Brain microvascular endothelial cell (primary cell): ENCODE data around the gene IRX2.
A peak's percentile ranks its signal among the peaks of the same experiment; 100 is the strongest.

ENCODE experiments used
- DNase-seq: peaks from one replicate; pipeline ENCODE4 v3.0.0-alpha.2; 2020
- H3K27ac ChIP-seq: fragments of 250-450 bp; sonication (Bioruptor Pico); 2 replicates; pipeline ENCODE4 v1.5.1; 2020; ENCODE audit warnings: mild to moderate bottlenecking, moderate library complexity
- H3K27me3 ChIP-seq: fragments of 250-450 bp; sonication (Bioruptor Pico); replicated peaks from 2 replicates; pipeline ENCODE4 v1.5.1; 2020; ENCODE audit warnings: mild to moderate bottlenecking
- H3K36me3 ChIP-seq: fragments of 250-450 bp; sonication (Bioruptor Pico); replicated peaks from 2 replicates; pipeline ENCODE4 v1.5.1; 2020; ENCODE audit warnings: mild to moderate bottlenecking
- H3K4me3 ChIP-seq: 2 replicates; pipeline ENCODE4 v1.5.1; 2011; ENCODE audit warnings: low read depth, mild to moderate bottlenecking, control low read depth, low read length, moderate library complexity
- in situ Hi-C: cut with HindIII; loops from 2 replicates; pipeline ENCODE4 v1.10.0; 2017; ENCODE audit warnings: low sequenced_read_pairs, low pct_ligation_motif_present
- TF ChIP-seq, protein P1 (sequence below): IDR thresholded peaks from 2 replicates; pipeline ENCODE4 v1.5.1; 2011; ENCODE audit warnings: low read depth, mild to moderate bottlenecking, moderate library complexity, low read length, control low read depth, inconsistent platforms; ENCODE audit errors: missing control alignments

IRX2 gene

DNA sequence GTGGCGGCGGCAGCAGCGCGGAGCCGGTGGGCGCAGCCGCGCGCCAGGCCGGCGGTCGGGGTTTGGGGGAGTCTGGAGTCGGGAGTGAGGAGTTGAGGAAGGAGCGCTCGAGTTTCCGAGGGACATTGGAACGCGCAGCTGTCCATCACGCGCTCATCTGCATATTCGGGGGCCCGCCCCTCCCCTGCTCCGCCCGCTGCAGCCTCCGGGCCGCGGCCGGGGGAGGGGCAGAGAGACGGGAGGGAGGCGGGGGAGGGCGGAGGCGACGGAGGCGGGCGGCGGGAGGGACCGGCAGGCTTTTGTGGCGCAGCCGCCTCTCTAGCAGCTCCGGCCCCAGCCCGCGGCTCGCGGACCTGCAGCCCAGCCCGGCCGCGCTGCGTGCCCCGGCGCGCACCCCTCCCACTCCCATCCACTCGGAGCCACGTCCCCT is at the start of gene IRX2:
IRX2 (minus strand) TSS at position 86 of the 430 bp plus-strand sequence. CDS start 264 bp downstream, outside the sequence.
- Histone ChIP-seq H3K4me3 (peak within 1 kb of the TSS; percentile 34), H3K36me3 (no peaks in the 10 kb centered on the region), H3K27ac (no peak within 1 kb of the TSS), H3K27me3 (peaks cover 65% of the 10 kb centered on the region)
- TF ChIP-seq, protein P1, sequence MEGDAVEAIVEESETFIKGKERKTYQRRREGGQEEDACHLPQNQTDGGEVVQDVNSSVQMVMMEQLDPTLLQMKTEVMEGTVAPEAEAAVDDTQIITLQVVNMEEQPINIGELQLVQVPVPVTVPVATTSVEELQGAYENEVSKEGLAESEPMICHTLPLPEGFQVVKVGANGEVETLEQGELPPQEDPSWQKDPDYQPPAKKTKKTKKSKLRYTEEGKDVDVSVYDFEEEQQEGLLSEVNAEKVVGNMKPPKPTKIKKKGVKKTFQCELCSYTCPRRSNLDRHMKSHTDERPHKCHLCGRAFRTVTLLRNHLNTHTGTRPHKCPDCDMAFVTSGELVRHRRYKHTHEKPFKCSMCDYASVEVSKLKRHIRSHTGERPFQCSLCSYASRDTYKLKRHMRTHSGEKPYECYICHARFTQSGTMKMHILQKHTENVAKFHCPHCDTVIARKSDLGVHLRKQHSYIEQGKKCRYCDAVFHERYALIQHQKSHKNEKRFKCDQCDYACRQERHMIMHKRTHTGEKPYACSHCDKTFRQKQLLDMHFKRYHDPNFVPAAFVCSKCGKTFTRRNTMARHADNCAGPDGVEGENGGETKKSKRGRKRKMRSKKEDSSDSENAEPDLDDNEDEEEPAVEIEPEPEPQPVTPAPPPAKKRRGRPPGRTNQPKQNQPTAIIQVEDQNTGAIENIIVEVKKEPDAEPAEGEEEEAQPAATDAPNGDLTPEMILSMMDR: no peak
- in situ Hi-C loops: no loop called here
- DNase-seq: no peak

GRCh38 chr5:2800035-2800434 is 48.6 kb upstream of the IRX2 start:
- in situ Hi-C loops: no loop called here

DNA sequence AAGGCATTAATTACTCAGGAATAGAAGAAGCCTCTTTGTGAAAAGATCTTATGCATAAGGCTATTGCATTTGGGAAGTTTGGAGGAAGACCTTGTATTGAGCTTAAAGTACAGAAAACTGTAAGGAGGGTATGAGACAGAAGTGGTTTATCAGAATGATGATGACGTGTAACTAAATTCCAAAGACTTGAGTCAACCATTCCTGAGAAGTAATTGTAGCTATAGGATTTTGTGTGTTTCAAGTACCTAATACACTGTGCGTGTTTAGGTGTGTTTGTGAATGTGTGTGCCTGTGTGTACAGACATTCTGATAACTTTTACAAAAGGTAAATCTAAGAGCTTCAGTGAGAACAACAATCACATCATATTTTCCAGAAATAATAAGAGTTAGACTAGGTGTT is 46.5 kb upstream of the IRX2 start:
- H3K36me3 ChIP-seq: no peaks in the 10 kb centered on the region
- no peaks in the 10 kb centered on the region for H3K27me3 ChIP-seq
- in situ Hi-C loops: no loop called here
- TF ChIP-seq, protein P1: no peak
- H3K4me3 ChIP-seq: no peak overlapping the region
- DNase-seq: no peak
- H3K27ac ChIP-seq: no peak overlapping the region

More at GRCh38 chr5:2800035-2800434, 48.6 kb upstream of the IRX2 start:
- TF ChIP-seq, protein P1: no peak
- H3K27me3 ChIP-seq: no peaks in the 10 kb centered on the region
- no peaks in the 10 kb centered on the region for H3K36me3 ChIP-seq
- DNase-seq: no peak
- no peak overlapping the region for H3K4me3 ChIP-seq
- no peak overlapping the region for H3K27ac ChIP-seq

DNA sequence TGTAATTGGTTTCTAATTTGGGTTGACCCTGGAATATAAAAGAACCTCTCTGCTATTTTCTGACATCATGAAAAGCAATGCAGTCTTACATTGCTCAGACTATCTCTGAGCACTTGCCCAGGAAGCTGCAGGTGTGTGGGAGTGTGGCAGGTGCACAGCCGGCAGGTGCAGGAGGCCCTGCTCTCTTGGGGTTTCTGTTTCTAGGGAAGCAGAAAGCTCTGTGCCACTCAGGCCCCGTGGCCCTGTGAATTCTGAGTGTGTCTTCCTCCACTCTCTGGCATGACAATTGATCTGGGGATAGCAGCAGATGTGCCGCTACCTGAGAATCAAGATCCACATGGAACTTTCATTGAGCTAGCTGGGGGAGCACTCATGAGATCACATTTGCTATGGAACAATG is 45.7 kb upstream of the IRX2 start:
- no peaks in the 10 kb centered on the region for H3K36me3 ChIP-seq
- in situ Hi-C loops: no loop called here
- no peak overlapping the region for H3K27ac ChIP-seq
- H3K27me3 ChIP-seq: no peaks in the 10 kb centered on the region
- DNase-seq: no peak
- no peak overlapping the region for H3K4me3 ChIP-seq
- TF ChIP-seq, protein P1: no peak

GRCh38 chr5:2783223-2783622 is 31.7 kb upstream of the IRX2 start:
- DNase-seq: no peak
- TF ChIP-seq, protein P1: no peak
- Histone ChIP-seq H3K27me3 (no peaks in the 10 kb centered on the region), H3K27ac (no peak overlapping the region), H3K36me3 (no peaks in the 10 kb centered on the region), H3K4me3 (no peak overlapping the region)
- in situ Hi-C loops: no loop called here

DNA sequence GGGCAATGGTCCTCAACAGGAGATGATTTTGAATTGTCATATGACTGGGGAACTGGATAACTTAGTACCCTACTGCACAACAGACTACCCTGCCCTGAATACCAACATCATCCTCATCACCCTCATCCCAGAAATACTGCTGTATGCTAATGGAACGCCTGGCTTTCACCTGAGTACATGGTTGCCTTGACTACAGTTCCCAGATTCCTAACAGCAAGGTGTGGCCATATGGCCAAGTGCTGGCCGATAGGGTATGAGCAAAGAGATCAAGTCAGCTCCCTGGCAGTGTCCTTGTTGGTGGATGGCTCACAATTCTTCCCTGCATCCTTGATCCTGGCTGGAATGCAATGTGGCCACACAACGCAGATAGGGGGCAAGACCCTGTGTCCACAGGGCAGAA is 31.2 kb upstream of the IRX2 start:
- no peak for DNase-seq
- in situ Hi-C loops: no loop called here
- Histone ChIP-seq H3K27me3 (no peaks in the 10 kb centered on the region), H3K36me3 (no peaks in the 10 kb centered on the region), H3K27ac (no peak overlapping the region), H3K4me3 (no peak overlapping the region)
- TF ChIP-seq, protein P1: no peak
